Astrocyte (in vitro differentiated cells and primary cell): ENCODE data around the gene LYPD6B. TPM values are rescaled to one million over a fixed set of nuclear protein-coding genes. Genes with fewer than 3 reads are reported as not detected.

Experiments
- DNase-seq: peaks from one replicate; pipeline ENCODE4 v3.0.0-alpha.2; 2010; ENCODE audit warnings: low read depth
- FAIRE-seq: peaks from 2 replicates; lab custom pipeline; 2011; peaks lifted over from hg19 to GRCh38; lab: Jason Lieb, UNC
- H2AFZ ChIP-seq: 2 replicates; pipeline ENCODE4 v1.6.0; 2012; ENCODE audit warnings: low read depth, low read length, inconsistent platforms
- H3K27ac ChIP-seq: 2 replicates; pipeline ENCODE4 v1.5.1; 2011; ENCODE audit warnings: low read depth, low read length, inconsistent platforms
- H3K27me3 ChIP-seq: 2 replicates; pipeline ENCODE4 v1.6.0; 2011; ENCODE audit warnings: low read length, inconsistent platforms; ENCODE audit not compliant: insufficient read depth
- H3K36me3 ChIP-seq: 2 replicates; pipeline ENCODE4 v1.5.1; 2011; ENCODE audit warnings: low read length, inconsistent platforms; ENCODE audit not compliant: insufficient read depth
- H3K4me1 ChIP-seq: 2 replicates; pipeline ENCODE4 v1.5.1; 2011; ENCODE audit warnings: low read length, inconsistent platforms; ENCODE audit not compliant: insufficient read depth
- H3K4me2 ChIP-seq: 2 replicates; pipeline ENCODE4 v1.6.0; 2012; ENCODE audit warnings: low read length, inconsistent platforms
- H3K4me3 ChIP-seq: 2 replicates; pipeline ENCODE4 v1.5.1; 2011; ENCODE audit warnings: low read depth, mild to moderate bottlenecking, low read length, inconsistent platforms; ENCODE audit not compliant: insufficient read depth
- H3K79me2 ChIP-seq: 2 replicates; pipeline ENCODE4 v1.6.0; 2012; ENCODE audit warnings: mild to moderate bottlenecking, low read length, inconsistent platforms; ENCODE audit not compliant: insufficient read depth
- H3K9ac ChIP-seq: 2 replicates; pipeline ENCODE4 v1.6.0; 2012; ENCODE audit warnings: mild to moderate bottlenecking, low read length, inconsistent platforms
- H3K9me3 ChIP-seq: 2 replicates; pipeline ENCODE4 v1.5.1; 2012; ENCODE audit warnings: low read depth, mild to moderate bottlenecking, low read length, inconsistent platforms; ENCODE audit not compliant: insufficient read depth
- H4K20me1 ChIP-seq: 2 replicates; pipeline ENCODE4 v1.6.0; 2012; ENCODE audit warnings: low read length, inconsistent platforms; ENCODE audit not compliant: insufficient read depth
- H3K27ac Mint-ChIP-seq: one replicate; pipeline ENCODE4 v1.8.0; 2021; ENCODE audit warnings: mild to moderate bottlenecking, mixed read lengths; ENCODE audit not compliant: unreplicated experiment
- H3K27me3 Mint-ChIP-seq: one replicate; pipeline ENCODE4 v1.8.0; 2021; ENCODE audit warnings: low read depth, mixed read lengths; ENCODE audit not compliant: unreplicated experiment
- H3K36me3 Mint-ChIP-seq: one replicate; pipeline ENCODE4 v1.8.0; 2021; ENCODE audit warnings: low read depth, mixed read lengths; ENCODE audit not compliant: unreplicated experiment
- H3K4me1 Mint-ChIP-seq: one replicate; pipeline ENCODE4 v1.8.0; 2021; ENCODE audit warnings: low read depth, mixed read lengths; ENCODE audit not compliant: unreplicated experiment
- H3K4me3 Mint-ChIP-seq: one replicate; pipeline ENCODE4 v1.8.0; 2021; ENCODE audit warnings: mild to moderate bottlenecking, moderate library complexity, mixed read lengths; ENCODE audit not compliant: unreplicated experiment
- H3K9me3 Mint-ChIP-seq: one replicate; pipeline ENCODE4 v1.8.0; 2021; ENCODE audit warnings: mild to moderate bottlenecking, mixed read lengths; ENCODE audit not compliant: unreplicated experiment
- CTCF ChIP-seq: IDR thresholded peaks from 2 replicates; pipeline ENCODE4 v1.5.1; 2011; ENCODE audit warnings: low read depth, mild to moderate bottlenecking, inconsistent platforms, low read length, moderate library complexity; ENCODE audit not compliant: insufficient read depth
- EZH2 ChIP-seq: IDR thresholded peaks from 2 replicates; pipeline ENCODE4 v1.6.1; 2012; ENCODE audit warnings: mild to moderate bottlenecking, low read length, inconsistent platforms; ENCODE audit not compliant: insufficient read depth
- total RNA-seq: library from RNA; stranded (reverse); gene quantifications from 2 replicates; pipeline ENCODE4 v1.2.1, GENCODE V29; 2021

Gene LYPD6B
- total RNA-seq, 1 donor from 2014 or later, result 1.2 TPM

GRCh38 chr2:149041482-149041881 lies 3.0 kb downstream of the LYPD6B start:
- Histone ChIP-seq H4K20me1 (no peaks in the 10 kb centered on the region), H3K4me1 (no peaks in the 10 kb centered on the region), H3K27me3 (peaks cover 4% of the 10 kb centered on the region), H3K9ac (no peak overlapping the region), H3K36me3 (no peaks in the 10 kb centered on the region), H3K4me2 (no peak overlapping the region), H3K4me3 (no peak overlapping the region), H3K27ac (no peak overlapping the region), H2AFZ (no peak overlapping the region), H3K79me2 (no peaks in the 10 kb centered on the region), H3K9me3 (no peaks in the 10 kb centered on the region)
- Mint-ChIP-seq H3K36me3 (peaks cover 2% of the 10 kb centered on the region), H3K4me3 (no peak overlapping the region), H3K27me3 (peaks cover 29% of the 10 kb centered on the region), H3K27ac (no peak overlapping the region), H3K4me1 (no peaks in the 10 kb centered on the region), H3K9me3 (no peaks in the 10 kb centered on the region)
- no peak for TF ChIP-seq CTCF
- TF ChIP-seq EZH2, result no peak
- DNase-seq (no peak), FAIRE-seq (no peak)

- Mint-ChIP-seq H3K4me1 (no peaks in the 10 kb centered on the region), H3K27ac (no peak overlapping the region)
Measured at GRCh38 chr2:149042881-149043280, 4.4 kb downstream of the LYPD6B start.

More at GRCh38 chr2:149042881-149043280, 4.4 kb downstream of the LYPD6B start:
- H3K36me3 ChIP-seq, result no peaks in the 10 kb centered on the region
- Mint-ChIP-seq H3K36me3 (peaks cover 2% of the 10 kb centered on the region), H3K9me3 (no peaks in the 10 kb centered on the region), H3K4me3 (no peak overlapping the region), H3K27me3 (peaks cover 18% of the 10 kb centered on the region)
- H3K4me2 ChIP-seq, result no peak overlapping the region
- H3K9ac ChIP-seq, result no peak overlapping the region
- DNase-seq, result no peak
- no peaks in the 10 kb centered on the region for H4K20me1 ChIP-seq
- no peaks in the 10 kb centered on the region for H3K4me1 ChIP-seq
- no peak for TF ChIP-seq EZH2
- TF ChIP-seq CTCF, result no peak
- H3K79me2 ChIP-seq, result no peaks in the 10 kb centered on the region
- H3K27me3 ChIP-seq, result peaks cover 4% of the 10 kb centered on the region
- no peak overlapping the region for H3K27ac ChIP-seq
- H3K9me3 ChIP-seq, result no peaks in the 10 kb centered on the region
- H3K4me3 ChIP-seq, result no peak overlapping the region
- FAIRE-seq, result no peak
- no peak overlapping the region for H2AFZ ChIP-seq
